OCI-LY3 (cell line): ENCODE results near the gene BCKDK.

Experiments used
- EZH2phosphoT487 ChIP-seq: fragments of 200-600 bp; shearing (Covaris generic); IDR thresholded peaks from 2 replicates; pipeline ENCODE4 v1.6.1; 2018; ENCODE audit warnings: antibody characterized with exemption, mixed run types, low read depth
- TF ChIP-seq, protein P1 (sequence below): fragments of 200-600, 300-600 bp; sonication (generic); IDR thresholded peaks from 2 replicates; pipeline ENCODE4 v1.5.1; 2014; ENCODE audit warnings: antibody characterized with exemption, low read length, low read depth

DNA sequence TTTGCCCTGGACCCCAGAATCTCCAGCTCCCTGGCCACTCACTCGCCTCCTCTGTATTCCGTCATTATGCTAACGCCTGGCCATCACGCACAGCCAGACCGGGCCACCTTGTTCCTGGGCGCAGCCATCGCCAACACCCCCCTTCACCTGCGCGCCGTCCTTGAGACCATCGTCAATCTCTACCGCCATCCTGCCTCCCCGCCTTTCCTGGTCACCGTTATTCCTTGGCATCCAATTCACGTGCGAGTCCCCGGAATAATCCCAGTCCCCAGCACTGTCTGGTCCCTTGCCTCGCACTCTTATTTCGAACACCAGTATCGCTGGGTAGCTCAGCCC is 14.1 kb upstream of the BCKDK start:
- TF ChIP-seq, protein P1, sequence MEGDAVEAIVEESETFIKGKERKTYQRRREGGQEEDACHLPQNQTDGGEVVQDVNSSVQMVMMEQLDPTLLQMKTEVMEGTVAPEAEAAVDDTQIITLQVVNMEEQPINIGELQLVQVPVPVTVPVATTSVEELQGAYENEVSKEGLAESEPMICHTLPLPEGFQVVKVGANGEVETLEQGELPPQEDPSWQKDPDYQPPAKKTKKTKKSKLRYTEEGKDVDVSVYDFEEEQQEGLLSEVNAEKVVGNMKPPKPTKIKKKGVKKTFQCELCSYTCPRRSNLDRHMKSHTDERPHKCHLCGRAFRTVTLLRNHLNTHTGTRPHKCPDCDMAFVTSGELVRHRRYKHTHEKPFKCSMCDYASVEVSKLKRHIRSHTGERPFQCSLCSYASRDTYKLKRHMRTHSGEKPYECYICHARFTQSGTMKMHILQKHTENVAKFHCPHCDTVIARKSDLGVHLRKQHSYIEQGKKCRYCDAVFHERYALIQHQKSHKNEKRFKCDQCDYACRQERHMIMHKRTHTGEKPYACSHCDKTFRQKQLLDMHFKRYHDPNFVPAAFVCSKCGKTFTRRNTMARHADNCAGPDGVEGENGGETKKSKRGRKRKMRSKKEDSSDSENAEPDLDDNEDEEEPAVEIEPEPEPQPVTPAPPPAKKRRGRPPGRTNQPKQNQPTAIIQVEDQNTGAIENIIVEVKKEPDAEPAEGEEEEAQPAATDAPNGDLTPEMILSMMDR = no peak
- no peak for TF ChIP-seq EZH2phosphoT487
